Thoracic aorta (tissue), 2 donors: Measurements from ENCODE around the gene HOXC10. TPM values are rescaled to one million over a fixed set of nuclear protein-coding genes. Genes with fewer than 3 reads are reported as not detected.

ENCODE experiments used
- ATAC-seq: fragments of 150-250 bp; one replicate; pipeline ENCODE4 v1.8.0; 2017; ENCODE audit warnings: low read depth; ENCODE audit not compliant: insufficient number of reproducible peaks, low FRiP score
- DNase-seq: peaks from one replicate; pipeline ENCODE4 v3.0.0-alpha.2; 2020; ENCODE audit warnings: low spot score
- H3K27ac ChIP-seq, 2 donors: fragments of 200-600 bp; sonication (generic); 1 replicate in 1 of 2; 2 replicates in 1 of 2; pipeline ENCODE4 v1.5.1; 2016; ENCODE audit warnings: mild to moderate bottlenecking in 2 of 2, moderate library complexity in 2 of 2
- H3K27me3 ChIP-seq: fragments of 200-600 bp; sonication (generic); replicated peaks from 2 replicates; pipeline ENCODE4 v1.6.0; 2016; ENCODE audit warnings: mild to moderate bottlenecking; ENCODE audit not compliant: insufficient read depth
- H3K36me3 ChIP-seq: fragments of 200-600 bp; sonication (generic); one replicate; pipeline ENCODE4 v1.5.1; 2016
- H3K4me1 ChIP-seq, 2 donors: fragments of 200-600 bp; sonication (generic); 1 replicate in 1 of 2; 2 replicates in 1 of 2; pipeline versions ENCODE4 v1.5.1 to v1.6.0; 2016; ENCODE audit warnings: low read depth in 2 of 2, mild to moderate bottlenecking in 1 of 2; ENCODE audit not compliant: control insufficient read depth in 1 of 2
- H3K4me3 ChIP-seq: fragments of 200-600 bp; sonication (generic); 2 replicates; pipeline ENCODE4 v1.5.1; 2016; ENCODE audit warnings: mild to moderate bottlenecking
- H3K9me3 ChIP-seq: fragments of 200-600 bp; sonication (generic); 2 replicates; pipeline ENCODE4 v1.5.1; 2016
- total RNA-seq, 2 donors: library from RNA; depleted of rRNA; stranded (reverse); fragments of >200 nt; gene quantifications; one replicate each; pipeline versions ENCODE4 v1.1.0 to v1.2.3, GENCODE V29; 2016
- TF ChIP-seq, protein P1 (sequence below): fragments of 200-600 bp; sonication (generic); IDR thresholded peaks from one replicate; pipeline ENCODE4 v1.5.1; 2019; ENCODE audit warnings: antibody characterized with exemption

HOXC10 gene
- total RNA-seq, 2 donors from 2014 or later: not detected

DNA sequence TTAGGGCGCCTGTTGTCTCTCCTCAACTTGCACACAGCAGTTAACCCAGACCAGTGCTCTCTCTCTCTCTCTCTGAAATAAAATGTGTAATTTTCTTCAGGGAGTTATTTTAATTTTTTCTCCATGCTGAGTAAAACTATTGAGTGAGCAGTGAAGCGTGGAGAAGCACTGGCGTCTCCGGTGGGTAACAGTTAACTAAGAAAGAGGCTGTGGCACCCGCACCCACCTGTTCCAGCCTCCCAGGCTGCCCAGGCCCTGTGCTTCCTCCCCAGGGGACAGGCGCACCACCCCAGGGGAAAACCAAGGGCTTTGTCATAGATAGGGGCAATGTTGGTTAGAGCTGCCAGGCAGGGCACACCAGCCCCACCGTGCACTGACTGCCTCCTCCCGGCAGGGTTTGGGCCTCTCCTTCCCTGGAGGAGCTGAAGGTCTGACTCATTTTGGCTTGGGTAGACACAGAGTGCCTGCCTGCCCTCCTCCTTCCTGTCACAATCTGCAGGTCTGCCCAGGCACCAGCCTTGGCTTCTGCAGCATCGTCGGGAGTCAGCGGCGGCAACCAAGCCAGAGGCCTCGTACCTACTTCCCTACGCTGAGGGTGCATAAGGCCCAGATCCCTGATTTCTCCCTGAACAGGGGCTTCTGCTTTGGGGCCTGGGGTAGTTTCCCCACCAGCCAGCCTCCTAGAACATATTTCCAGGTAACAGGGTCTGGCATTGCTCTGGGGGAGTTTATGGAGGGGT lies 51.8 kb downstream of the HOXC10 start:
- DNase-seq: no peak
- no peak for ATAC-seq
- Histone ChIP-seq H3K4me3 (no peak overlapping the region), H3K4me1 (peaks cover 0 to 11% of the 10 kb centered on the region in 2 donors), H3K27me3 (no peaks in the 10 kb centered on the region), H3K27ac (no peak overlapping the region), H3K36me3 (no peaks in the 10 kb centered on the region), H3K9me3 (no peaks in the 10 kb centered on the region)
- TF ChIP-seq, protein P1, sequence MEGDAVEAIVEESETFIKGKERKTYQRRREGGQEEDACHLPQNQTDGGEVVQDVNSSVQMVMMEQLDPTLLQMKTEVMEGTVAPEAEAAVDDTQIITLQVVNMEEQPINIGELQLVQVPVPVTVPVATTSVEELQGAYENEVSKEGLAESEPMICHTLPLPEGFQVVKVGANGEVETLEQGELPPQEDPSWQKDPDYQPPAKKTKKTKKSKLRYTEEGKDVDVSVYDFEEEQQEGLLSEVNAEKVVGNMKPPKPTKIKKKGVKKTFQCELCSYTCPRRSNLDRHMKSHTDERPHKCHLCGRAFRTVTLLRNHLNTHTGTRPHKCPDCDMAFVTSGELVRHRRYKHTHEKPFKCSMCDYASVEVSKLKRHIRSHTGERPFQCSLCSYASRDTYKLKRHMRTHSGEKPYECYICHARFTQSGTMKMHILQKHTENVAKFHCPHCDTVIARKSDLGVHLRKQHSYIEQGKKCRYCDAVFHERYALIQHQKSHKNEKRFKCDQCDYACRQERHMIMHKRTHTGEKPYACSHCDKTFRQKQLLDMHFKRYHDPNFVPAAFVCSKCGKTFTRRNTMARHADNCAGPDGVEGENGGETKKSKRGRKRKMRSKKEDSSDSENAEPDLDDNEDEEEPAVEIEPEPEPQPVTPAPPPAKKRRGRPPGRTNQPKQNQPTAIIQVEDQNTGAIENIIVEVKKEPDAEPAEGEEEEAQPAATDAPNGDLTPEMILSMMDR: peak; percentile 9

DNA sequence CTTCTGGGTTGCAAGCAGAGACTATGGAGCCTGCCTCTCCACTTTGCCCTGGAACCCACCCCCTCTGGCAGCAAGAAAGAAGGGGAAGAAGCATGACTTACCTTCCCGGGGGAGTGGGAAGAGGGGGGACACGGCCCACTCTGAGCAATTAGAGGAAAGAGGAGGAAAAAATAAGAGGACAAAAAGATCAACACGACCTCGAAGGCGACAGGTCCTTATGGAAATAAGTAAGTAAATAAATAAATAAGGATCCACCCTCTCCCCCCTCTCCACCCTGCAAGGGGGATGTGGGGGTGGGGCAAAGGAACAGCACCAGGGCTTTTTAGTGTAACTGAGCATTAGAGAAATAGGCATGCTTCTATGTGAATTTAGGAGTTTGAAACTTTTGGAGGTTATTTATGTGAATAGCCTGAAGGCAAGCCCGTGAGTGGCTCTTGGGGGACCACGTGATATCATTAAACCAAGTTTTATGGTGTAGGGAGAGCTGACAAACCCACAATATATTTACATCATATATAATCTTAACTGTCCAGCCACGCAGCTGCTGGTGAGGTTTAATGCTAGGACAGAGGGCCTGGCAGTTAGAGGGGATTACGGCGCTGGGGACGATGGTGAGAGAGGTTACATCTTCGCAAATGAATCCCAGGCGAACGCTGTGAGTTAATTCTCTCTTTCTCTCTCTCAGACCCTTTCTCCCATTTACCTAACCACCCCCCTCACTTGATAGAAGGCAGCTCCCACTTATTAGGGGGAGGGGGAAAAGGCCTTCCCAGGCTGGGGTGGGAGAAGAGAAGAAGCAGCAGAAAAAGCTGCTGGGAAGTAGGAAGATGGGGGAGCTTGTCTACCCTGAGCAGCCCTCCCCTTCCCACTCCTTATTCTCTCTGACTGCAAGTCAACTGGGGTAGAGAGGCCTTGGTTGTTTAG lies 52.7 kb downstream of the HOXC10 start:
- TF ChIP-seq, protein P1: no peak
- Histone ChIP-seq H3K9me3 (no peaks in the 10 kb centered on the region), H3K4me3 (no peak overlapping the region), H3K27me3 (no peaks in the 10 kb centered on the region), H3K4me1 (peaks cover 0 to 11% of the 10 kb centered on the region in 2 donors), H3K36me3 (no peaks in the 10 kb centered on the region), H3K27ac (no peak overlapping the region)
- ATAC-seq (no peak), DNase-seq (no peak)

- DNase-seq (no peak), ATAC-seq (no peak)
- no peaks in the 10 kb centered on the region for H3K9me3 ChIP-seq
- TF ChIP-seq, protein P1: no peak
- H3K27ac ChIP-seq: no peak overlapping the region
- H3K4me3 ChIP-seq: no peak overlapping the region
- no peaks in the 10 kb centered on the region for H3K36me3 ChIP-seq
- peaks cover 0 to 10% of the 10 kb centered on the region in 2 donors for H3K4me1 ChIP-seq
- H3K27me3 ChIP-seq: no peaks in the 10 kb centered on the region
These were observed 53.4 kb downstream of the HOXC10 start for GRCh38 chr12:54038284-54038870.

DNA sequence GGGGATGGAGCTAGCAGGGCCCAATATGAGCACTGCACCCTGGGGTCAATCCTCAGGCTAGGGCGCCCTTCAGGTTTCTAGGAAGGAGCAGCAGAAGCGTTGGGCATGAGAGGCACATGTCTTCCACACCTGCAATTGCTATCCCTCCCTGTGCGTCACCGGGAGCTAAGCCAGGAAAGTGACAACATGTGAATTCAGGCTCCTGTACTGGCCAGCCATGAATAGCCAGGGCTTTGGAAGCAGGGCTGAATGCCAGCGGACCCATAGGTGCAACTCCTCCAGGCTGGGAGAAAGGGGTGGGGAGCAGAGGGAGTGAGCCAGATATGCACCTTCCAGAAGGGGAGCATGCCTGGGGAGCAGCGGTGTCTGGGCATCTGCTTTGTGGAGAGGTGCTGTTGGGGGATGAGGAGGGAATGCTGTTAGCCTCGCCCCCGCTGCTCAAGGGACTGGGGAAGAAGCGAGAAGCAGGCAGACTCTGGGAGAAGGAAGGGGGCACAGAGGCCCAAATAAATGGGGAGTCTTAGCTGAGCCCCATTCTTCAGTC lies 54.0 kb downstream of the HOXC10 start:
- H3K4me3 ChIP-seq: no peak overlapping the region
- no peak for DNase-seq

More for the DNA sequence above, 54.0 kb downstream of the HOXC10 start:
- Histone ChIP-seq H3K9me3 (no peaks in the 10 kb centered on the region), H3K27me3 (no peaks in the 10 kb centered on the region), H3K4me1 (peaks cover 0 to 7% of the 10 kb centered on the region in 2 donors), H3K36me3 (no peaks in the 10 kb centered on the region), H3K27ac (no peak overlapping the region)
- TF ChIP-seq, protein P1: no peak
- ATAC-seq: no peak
